ENCODE measurements around the gene CLEC18A.
"Not testable (repeated sequence)": the region's sequence is repeated elsewhere in the genome, so short reads cannot be mapped to it uniquely, and the experiment has no call there.

The CLEC18A gene

DNA sequence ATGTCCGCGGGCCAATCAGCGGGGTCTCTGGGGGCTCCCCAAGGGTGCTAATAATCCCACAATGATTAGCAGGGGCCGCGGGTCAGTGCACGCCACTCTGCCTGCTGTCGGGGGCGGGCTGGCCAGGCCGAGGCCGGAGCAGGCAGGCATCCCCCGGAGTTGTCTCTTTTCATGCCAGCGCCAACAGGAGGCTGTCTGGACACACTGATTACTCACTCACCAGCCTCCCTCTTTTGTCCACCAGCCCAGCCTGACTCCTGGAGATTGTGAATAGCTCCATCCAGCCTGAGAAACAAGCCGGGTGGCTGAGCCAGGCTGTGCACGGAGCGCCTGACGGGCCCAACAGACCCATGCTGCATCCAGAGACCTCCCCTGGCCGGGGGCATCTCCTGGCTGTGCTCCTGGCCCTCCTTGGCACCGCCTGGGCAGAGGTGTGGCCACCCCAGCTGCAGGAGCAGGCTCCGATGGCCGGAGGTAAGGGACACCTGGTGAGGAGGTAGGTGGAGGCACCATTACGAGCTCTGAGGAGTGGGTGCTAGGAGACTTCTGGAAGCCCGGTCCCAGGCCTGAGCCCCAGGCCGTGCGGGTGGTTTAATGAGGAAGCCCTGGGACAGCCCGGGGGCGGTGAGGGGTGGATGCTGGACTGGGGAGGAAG lies at the start of gene CLEC18A:
TSS of gene CLEC18A (plus strand) at position 318 of the 655 bp plus-strand sequence. CDS start at position 351, 33 bp downstream.
- H3K36me3 ChIP-seq (ENCODE audit: insufficient read depth, low read length); H3K27ac ChIP-seq (ENCODE audit: low read depth, low read length); H3K9ac ChIP-seq (ENCODE audit: low read length): not testable (repeated sequence)

DNA sequence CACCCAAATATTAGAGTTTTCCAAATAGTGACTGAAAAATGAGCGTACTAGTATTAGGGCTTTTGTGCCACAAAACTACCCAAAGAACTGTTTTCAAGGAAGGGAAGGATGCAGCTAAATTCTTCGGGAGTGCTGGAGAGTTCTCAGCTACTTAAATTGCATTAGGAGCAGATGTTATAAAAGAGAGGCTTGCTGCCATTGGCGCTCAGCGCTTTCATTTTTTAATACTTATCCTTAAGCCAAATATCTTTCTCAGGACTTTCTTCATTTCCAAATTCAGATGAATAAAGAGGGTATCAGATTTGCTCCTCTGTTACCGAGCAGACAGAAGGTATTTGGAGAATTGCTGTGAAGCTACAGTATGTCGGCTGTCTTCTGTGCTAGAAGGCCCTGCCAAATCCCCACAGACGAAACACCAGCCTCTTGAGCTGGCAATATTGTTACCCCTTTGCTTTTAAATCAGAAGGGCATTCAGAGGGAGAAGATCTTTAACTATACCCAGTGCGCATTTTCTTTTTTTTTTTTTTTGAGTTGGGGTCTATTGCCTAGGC lies 47.2 kb upstream of the CLEC18A start:
- Histone ChIP-seq H3K27ac (ENCODE audit: low read depth, low read length) (no peak overlapping the region), H3K9ac (ENCODE audit: low read length) (no peak overlapping the region)

More for the DNA sequence above, at the start of gene CLEC18A:
- H3K27me3 ChIP-seq (ENCODE audit: control insufficient read depth in 1 of 2, insufficient read depth in 2 of 2, low read length in 2 of 2); H3K4me1 ChIP-seq (ENCODE audit: insufficient read depth, low read length); H3K9me3 ChIP-seq (ENCODE audit: low read length); H3K4me3 ChIP-seq (ENCODE audit: low read depth in 1 of 2, low read length in 2 of 2): not testable (repeated sequence)

DNA sequence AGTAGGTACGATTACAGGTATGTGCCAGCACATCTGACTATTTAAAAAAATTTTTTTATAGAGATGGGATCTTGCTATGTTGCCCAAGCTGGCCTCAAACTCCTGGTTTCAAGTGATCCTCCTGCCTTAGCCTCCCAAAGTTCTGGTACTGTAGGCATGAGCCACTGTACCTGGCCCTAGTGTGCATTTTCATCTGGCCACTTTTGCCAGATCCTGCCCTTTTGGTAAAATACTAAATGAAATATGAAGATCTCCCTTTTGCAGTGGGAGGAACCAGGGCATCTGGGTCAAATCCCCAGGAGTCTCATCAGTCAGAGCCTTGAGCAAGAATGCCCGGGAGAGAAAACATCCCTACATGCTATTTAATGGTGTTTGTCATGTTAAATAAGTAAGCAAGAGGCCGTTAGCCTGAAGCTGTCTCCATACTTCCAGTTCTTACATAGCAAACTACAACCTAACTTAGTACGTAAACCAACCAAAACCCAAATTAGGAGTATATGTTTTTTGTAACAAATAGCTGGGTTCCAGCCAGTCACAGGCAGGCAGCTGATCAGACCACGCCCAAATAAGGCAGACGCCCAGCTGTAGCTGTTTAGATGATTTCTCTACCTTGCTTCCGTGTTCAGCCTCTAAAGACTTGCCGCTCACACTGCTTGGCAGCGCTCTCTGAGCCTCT lies 46.5 kb upstream of the CLEC18A start:
- peaks cover 11% of the 10 kb centered on the region for H3K36me3 ChIP-seq (ENCODE audit: insufficient read depth, low read length)
- H3K27ac ChIP-seq (ENCODE audit: low read depth, low read length), result no peak overlapping the region

More for the DNA sequence above, 47.2 kb upstream of the CLEC18A start:
- Histone ChIP-seq H3K4me3 (ENCODE audit: low read depth in 1 of 2, low read length in 2 of 2) (no peak overlapping the region), H3K36me3 (ENCODE audit: insufficient read depth, low read length) (peaks cover 6% of the 10 kb centered on the region), H3K27me3 (ENCODE audit: control insufficient read depth in 1 of 2, insufficient read depth in 2 of 2, low read length in 2 of 2) (no peaks in the 10 kb centered on the region), H3K4me1 (ENCODE audit: insufficient read depth, low read length) (peaks cover 4% of the 10 kb centered on the region), H3K9me3 (ENCODE audit: low read length) (no peaks in the 10 kb centered on the region)

DNA sequence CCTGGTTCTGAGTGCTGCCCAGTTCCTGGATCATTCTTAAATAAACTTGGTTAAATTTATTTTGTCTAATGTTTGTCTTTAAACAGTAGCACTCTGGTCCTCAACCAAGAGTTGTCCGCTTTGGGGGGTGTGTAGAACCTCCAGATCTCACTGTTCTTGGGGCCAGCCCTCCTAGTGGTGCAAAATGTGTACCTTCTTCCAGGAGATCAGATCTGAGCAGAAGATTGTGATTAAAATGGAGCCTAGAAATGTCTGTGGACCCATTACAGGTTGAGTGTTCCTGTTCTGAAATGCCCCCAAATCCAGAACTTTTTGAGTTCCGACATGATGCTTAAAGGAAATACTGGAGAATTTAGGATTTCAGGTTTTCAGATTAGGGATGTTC lies 46.0 kb upstream of the CLEC18A start:
- Histone ChIP-seq H3K9me3 (ENCODE audit: low read length) (no peaks in the 10 kb centered on the region), H3K36me3 (ENCODE audit: insufficient read depth, low read length) (peaks cover 11% of the 10 kb centered on the region), H3K27ac (ENCODE audit: low read depth, low read length) (no peak overlapping the region), H3K4me3 (ENCODE audit: low read depth in 1 of 2, low read length in 2 of 2) (no peak overlapping the region), H3K9ac (ENCODE audit: low read length) (no peak overlapping the region), H3K4me1 (ENCODE audit: insufficient read depth, low read length) (peaks cover 4% of the 10 kb centered on the region), H3K27me3 (ENCODE audit: control insufficient read depth in 1 of 2, insufficient read depth in 2 of 2, low read length in 2 of 2) (no peaks in the 10 kb centered on the region)

More for the DNA sequence above, 46.5 kb upstream of the CLEC18A start:
- Histone ChIP-seq H3K4me1 (ENCODE audit: insufficient read depth, low read length) (peaks cover 4% of the 10 kb centered on the region), H3K9ac (ENCODE audit: low read length) (no peak overlapping the region), H3K9me3 (ENCODE audit: low read length) (no peaks in the 10 kb centered on the region), H3K27me3 (ENCODE audit: control insufficient read depth in 1 of 2, insufficient read depth in 2 of 2, low read length in 2 of 2) (no peaks in the 10 kb centered on the region), H3K4me3 (ENCODE audit: low read depth in 1 of 2, low read length in 2 of 2) (no peak overlapping the region)

DNA sequence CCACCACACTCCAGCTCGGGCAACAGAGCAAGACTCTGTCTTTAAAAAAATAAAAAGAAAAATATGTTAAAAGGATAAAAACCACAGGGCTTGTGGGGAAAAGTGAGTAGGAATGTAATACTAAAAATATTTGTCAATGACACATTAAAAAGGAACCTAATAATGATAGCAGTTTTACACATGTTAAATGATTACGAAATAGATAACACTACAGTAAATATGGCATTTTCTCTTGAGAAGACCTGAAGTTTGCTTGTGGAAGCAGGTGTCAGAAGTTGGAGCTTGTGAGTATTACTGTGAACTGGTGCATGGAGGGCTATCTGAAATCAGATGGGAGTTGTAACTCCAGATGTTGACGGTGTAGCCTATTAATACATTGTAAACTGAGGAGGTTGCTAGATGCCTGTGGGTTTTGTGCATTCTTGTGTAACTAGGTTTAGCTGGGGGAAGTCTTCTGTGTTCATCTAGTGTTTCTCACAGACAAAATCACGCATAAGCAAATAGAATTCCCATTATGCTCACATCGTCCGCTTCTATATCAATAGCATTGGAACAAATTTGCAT lies 44.2 kb upstream of the CLEC18A start:
- peaks cover 11% of the 10 kb centered on the region for H3K36me3 ChIP-seq (ENCODE audit: insufficient read depth, low read length)
- H3K27me3 ChIP-seq (ENCODE audit: control insufficient read depth in 1 of 2, insufficient read depth in 2 of 2, low read length in 2 of 2), result no peaks in the 10 kb centered on the region
- H3K9ac ChIP-seq (ENCODE audit: low read length), result no peak overlapping the region
- no peaks in the 10 kb centered on the region for H3K9me3 ChIP-seq (ENCODE audit: low read length)
- H3K4me3 ChIP-seq (ENCODE audit: low read depth in 1 of 2, low read length in 2 of 2), result no peak overlapping the region
- H3K27ac ChIP-seq (ENCODE audit: low read depth, low read length), result no peak overlapping the region
- H3K4me1 ChIP-seq (ENCODE audit: insufficient read depth, low read length), result no peaks in the 10 kb centered on the region

DNA sequence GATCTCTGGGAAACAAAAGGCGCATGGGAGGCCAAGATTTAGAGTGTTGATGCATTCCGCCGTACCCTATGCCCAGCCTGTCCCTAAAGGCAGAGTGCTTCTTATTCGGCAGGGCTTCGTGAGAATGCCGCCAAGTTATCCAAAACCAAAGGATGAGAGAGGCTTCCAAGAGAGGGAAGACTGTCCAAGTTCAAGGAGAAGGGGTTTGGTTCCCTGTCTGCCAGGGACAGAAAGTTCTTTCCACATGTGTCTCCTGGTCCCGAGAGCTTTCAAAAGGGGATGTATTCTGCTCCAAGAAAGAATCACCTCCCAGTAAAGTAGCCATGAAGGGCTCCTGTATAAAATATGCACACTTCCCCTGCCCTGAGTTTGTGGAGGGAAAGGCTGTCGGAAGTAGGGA lies 42.1 kb upstream of the CLEC18A start:
- Histone ChIP-seq H3K36me3 (ENCODE audit: insufficient read depth, low read length) (peaks cover 11% of the 10 kb centered on the region), H3K9ac (ENCODE audit: low read length) (no peak overlapping the region), H3K27me3 (ENCODE audit: control insufficient read depth in 1 of 2, insufficient read depth in 2 of 2, low read length in 2 of 2) (no peaks in the 10 kb centered on the region), H3K4me1 (ENCODE audit: insufficient read depth, low read length) (no peaks in the 10 kb centered on the region), H3K4me3 (ENCODE audit: low read depth in 1 of 2, low read length in 2 of 2) (no peak overlapping the region), H3K9me3 (ENCODE audit: low read length) (no peaks in the 10 kb centered on the region), H3K27ac (ENCODE audit: low read depth, low read length) (no peak overlapping the region)

DNA sequence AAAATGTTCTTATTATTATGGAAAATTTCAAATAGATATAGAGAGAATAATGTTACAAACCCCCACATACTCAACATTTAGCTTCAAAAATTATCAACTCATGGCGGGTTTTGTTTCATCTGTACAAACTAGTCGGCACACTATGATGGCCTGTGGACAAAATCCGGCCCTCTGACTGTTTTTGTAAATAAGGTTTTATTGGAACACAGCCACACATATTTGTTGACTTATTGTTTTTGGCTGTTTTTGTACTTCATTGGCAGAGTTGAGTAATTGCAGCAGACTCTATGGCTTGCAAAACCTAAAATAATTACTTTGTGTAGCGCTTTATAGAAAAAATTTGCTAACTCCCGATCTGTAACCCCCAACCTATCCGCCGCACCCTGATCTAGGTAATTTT lies 41.4 kb upstream of the CLEC18A start:
- Histone ChIP-seq H3K4me1 (ENCODE audit: insufficient read depth, low read length) (no peaks in the 10 kb centered on the region), H3K27me3 (ENCODE audit: control insufficient read depth in 1 of 2, insufficient read depth in 2 of 2, low read length in 2 of 2) (no peaks in the 10 kb centered on the region), H3K27ac (ENCODE audit: low read depth, low read length) (no peak overlapping the region), H3K9me3 (ENCODE audit: low read length) (no peaks in the 10 kb centered on the region), H3K4me3 (ENCODE audit: low read depth in 1 of 2, low read length in 2 of 2) (no peak overlapping the region), H3K9ac (ENCODE audit: low read length) (no peak overlapping the region), H3K36me3 (ENCODE audit: insufficient read depth, low read length) (peaks cover 11% of the 10 kb centered on the region)

DNA sequence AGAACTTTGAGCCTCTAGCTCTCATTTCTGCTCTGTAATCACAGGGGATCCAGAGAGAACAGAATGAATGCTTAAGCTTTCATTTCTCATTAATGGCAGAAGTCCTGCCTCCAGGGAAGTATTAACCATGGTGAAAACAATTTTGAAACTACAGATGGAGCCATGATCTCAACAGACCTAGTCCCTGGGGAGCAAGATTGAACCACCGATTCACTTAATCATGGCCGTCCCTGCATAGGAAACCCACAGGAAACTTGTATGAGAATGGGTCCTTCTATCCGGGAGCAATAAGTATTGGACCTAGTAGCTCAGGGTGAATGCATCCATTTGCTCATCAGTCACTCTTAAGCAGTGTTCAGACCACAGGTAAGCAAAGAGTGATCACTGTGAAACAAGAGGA lies 40.2 kb upstream of the CLEC18A start:
- no peak overlapping the region for H3K9ac ChIP-seq (ENCODE audit: low read length)
- no peak overlapping the region for H3K27ac ChIP-seq (ENCODE audit: low read depth, low read length)
- H3K9me3 ChIP-seq (ENCODE audit: low read length), result no peaks in the 10 kb centered on the region
- no peaks in the 10 kb centered on the region for H3K4me1 ChIP-seq (ENCODE audit: insufficient read depth, low read length)
- H3K36me3 ChIP-seq (ENCODE audit: insufficient read depth, low read length), result peaks cover 11% of the 10 kb centered on the region
- H3K27me3 ChIP-seq (ENCODE audit: control insufficient read depth in 1 of 2, insufficient read depth in 2 of 2, low read length in 2 of 2), result no peaks in the 10 kb centered on the region
- H3K4me3 ChIP-seq (ENCODE audit: low read depth in 1 of 2, low read length in 2 of 2), result no peak overlapping the region

DNA sequence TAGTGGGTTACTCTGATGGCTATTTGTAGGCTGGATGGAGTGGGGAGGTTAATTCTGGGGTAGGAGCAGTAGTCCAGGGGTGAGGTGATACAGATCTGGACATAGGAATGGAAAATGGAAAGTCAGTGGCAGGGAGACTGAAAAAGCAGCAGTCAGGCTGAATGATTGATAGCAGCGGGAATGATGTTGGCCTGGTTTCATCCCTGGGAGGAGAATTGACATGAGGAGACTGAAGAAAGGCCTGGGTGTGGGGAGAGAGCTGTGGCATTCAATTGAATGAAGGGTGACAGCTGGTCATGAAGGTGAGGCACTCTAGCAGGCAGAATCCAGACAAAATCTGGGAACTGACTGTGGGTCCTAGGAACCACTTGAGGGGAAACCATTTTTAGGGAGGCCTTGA lies 34.7 kb upstream of the CLEC18A start:
- H3K27ac ChIP-seq (ENCODE audit: low read depth, low read length), result no peak overlapping the region
- H3K4me3 ChIP-seq (ENCODE audit: low read depth in 1 of 2, low read length in 2 of 2), result no peak overlapping the region
- H3K9ac ChIP-seq (ENCODE audit: low read length), result no peak overlapping the region
- no peaks in the 10 kb centered on the region for H3K36me3 ChIP-seq (ENCODE audit: insufficient read depth, low read length)
- no peaks in the 10 kb centered on the region for H3K27me3 ChIP-seq (ENCODE audit: control insufficient read depth in 1 of 2, insufficient read depth in 2 of 2, low read length in 2 of 2)
- no peaks in the 10 kb centered on the region for H3K9me3 ChIP-seq (ENCODE audit: low read length)
- peaks cover 4% of the 10 kb centered on the region for H3K4me1 ChIP-seq (ENCODE audit: insufficient read depth, low read length)

DNA sequence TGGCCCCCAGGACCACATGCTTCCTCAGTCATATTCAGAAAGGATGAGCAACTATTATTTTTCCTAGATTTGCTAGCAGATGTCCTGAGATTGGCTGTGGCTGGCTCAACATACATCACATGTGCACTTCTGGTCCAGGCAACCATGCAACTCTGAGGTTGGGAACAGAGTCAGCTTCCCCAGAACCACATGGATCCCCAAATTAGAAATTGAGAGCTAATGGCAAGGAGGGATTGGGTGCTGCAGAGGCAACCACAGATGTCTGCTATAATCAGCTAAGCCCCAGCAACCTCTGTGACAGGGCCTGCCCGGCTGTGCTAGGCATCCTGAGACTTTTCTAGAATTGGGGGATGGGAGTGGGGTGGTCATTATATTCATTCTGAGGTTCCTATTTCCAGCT lies 33.8 kb upstream of the CLEC18A start:
- Histone ChIP-seq H3K27me3 (ENCODE audit: control insufficient read depth in 1 of 2, insufficient read depth in 2 of 2, low read length in 2 of 2) (no peaks in the 10 kb centered on the region), H3K9me3 (ENCODE audit: low read length) (no peaks in the 10 kb centered on the region), H3K9ac (ENCODE audit: low read length) (no peak overlapping the region), H3K4me1 (ENCODE audit: insufficient read depth, low read length) (peaks cover 4% of the 10 kb centered on the region), H3K4me3 (ENCODE audit: low read depth in 1 of 2, low read length in 2 of 2) (no peak overlapping the region), H3K27ac (ENCODE audit: low read depth, low read length) (no peak overlapping the region), H3K36me3 (ENCODE audit: insufficient read depth, low read length) (no peaks in the 10 kb centered on the region)

DNA sequence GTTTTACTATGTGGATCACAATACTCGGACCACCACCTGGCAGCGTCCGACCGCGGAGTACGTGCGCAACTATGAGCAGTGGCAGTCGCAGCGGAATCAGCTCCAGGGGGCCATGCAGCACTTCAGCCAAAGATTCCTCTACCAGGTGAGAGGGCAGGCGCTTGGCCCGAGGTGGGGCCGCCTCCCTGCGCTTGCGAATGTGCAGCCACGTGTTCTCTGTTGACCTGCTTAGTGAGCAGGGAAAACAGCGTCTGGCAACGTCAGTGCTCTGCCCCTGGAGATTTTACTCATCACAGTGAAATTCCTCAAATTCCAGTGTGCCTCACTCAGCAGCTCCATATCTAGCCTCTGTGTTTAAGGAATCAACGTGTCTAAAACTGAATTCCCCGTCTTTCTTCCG lies 33.4 kb upstream of the CLEC18A start:
- Histone ChIP-seq H3K27ac (ENCODE audit: low read depth, low read length) (no peak overlapping the region), H3K36me3 (ENCODE audit: insufficient read depth, low read length) (no peaks in the 10 kb centered on the region), H3K4me3 (ENCODE audit: low read depth in 1 of 2, low read length in 2 of 2) (no peak overlapping the region), H3K4me1 (ENCODE audit: insufficient read depth, low read length) (peaks cover 4% of the 10 kb centered on the region), H3K9ac (ENCODE audit: low read length) (no peak overlapping the region), H3K27me3 (ENCODE audit: control insufficient read depth in 1 of 2, insufficient read depth in 2 of 2, low read length in 2 of 2) (no peaks in the 10 kb centered on the region), H3K9me3 (ENCODE audit: low read length) (no peaks in the 10 kb centered on the region)
